ENCODE measurements around the gene ZNF614. TPM values are rescaled to one million over a fixed set of nuclear protein-coding genes. Genes with fewer than 3 reads are reported as not detected.
"Not testable (repeated sequence)": the region's sequence is repeated elsewhere in the genome, so short reads cannot be mapped to it uniquely, and the experiment has no call there.

The ZNF614 gene
- total RNA-seq, 1 donor: 6.5 TPM

DNA sequence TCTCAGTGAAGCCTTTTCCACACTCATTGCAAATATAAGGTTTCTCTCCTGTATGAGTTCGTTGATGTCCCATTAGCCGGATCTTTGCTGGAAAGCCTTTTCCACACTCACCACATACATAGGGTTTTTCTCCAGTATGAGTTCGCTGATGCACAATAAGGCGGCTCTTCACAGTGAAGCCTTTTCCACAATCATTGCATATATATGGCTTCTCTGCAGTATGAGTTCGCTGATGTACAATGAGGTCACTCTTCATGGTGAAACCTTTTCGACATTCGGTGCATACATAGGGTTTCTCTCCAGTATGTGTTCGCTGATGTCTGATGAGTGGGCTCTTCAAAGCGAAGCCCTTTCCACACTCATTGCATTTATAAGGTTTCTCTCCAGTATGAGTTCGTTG is 34.8 kb downstream of the ZNF614 start:
- no peak for DNase-seq (ENCODE audit: low read depth in 2 of 3, low spot score in 2 of 3)

- DNase-seq (ENCODE audit: low read depth in 2 of 3, low spot score in 2 of 3): peak; percentile 71 to 98 (median 97)
Observed at GRCh38 chr19:51986309-51987291, 41.6 kb downstream of the ZNF614 start, which contains the start of gene ZNF350. Gene ZNF350 (minus strand): TSS chr19:51986840. CDS start chr19:51974360, 12,480 bp downstream.

GRCh38 chr19:51983361-51983760 is 44.8 kb downstream of the ZNF614 start:
- DNase-seq (ENCODE audit: low read depth in 2 of 3, low spot score in 2 of 3): no peak

DNA sequence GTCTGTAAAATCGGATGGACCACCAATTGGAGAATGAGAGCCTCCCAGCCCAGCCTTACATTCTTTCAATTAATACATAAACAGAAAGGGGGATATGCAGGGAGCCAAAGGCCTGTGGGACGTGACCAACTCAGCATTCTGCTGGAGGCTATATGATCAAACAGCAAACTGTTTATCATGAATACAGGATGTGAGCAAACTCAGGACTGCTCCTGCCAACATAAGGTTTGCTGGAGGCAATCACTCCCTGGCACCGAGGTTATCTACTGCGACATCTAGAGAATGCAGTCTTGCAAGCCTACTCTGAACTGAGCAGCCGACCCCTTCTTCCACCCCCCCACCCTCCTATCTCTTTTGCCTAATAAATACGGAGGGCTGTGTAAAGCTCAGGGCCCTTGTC is 47.3 kb downstream of the ZNF614 start:
- not testable (repeated sequence) for DNase-seq (ENCODE audit: low read depth in 2 of 3, low spot score in 2 of 3)

GRCh38 chr19:51980116-51980736 is 48.0 kb downstream of the ZNF614 start:
- DNase-seq (ENCODE audit: low read depth in 2 of 3, low spot score in 2 of 3): no peak

DNA sequence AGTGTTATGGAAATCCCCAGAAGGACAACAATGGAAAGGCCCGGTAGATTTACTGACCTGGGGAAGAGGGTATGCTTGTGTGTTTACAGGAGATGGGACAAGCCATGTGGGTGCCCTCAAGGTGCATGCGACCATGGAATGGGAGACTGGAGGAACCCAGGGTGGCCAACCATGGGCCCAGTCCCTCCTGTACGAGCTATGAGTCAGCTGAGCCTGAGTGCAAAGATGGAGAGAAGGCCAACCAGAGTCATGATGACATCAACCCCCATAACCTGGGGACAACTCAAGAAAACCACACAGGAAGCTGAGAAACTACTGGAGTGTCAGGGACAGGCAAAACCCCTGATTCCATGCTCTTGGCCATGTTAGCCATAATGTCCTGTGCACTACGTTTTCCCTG is 49.3 kb downstream of the ZNF614 start:
- no peak for DNase-seq (ENCODE audit: low read depth in 2 of 3, low spot score in 2 of 3)

DNA sequence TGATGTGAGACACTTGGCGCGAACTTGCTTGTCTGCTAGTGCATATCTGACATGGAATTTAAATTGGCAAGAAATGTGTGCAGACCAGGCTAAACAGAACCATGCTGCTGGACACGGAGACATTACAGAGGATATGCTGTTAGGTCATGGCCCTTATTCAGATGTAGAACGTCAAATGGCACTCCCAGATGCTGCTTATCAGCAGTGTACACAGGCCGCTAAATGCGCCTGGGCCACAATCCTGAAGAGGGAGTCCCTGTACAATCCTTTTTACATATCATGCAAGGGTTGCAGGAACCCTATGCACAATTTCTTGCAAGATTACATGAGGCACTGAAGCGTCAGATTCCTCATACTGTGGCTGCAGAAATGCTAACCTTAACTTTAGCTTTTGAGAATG is 50.8 kb downstream of the ZNF614 start:
- DNase-seq (ENCODE audit: low read depth in 2 of 3, low spot score in 2 of 3): no peak

DNA sequence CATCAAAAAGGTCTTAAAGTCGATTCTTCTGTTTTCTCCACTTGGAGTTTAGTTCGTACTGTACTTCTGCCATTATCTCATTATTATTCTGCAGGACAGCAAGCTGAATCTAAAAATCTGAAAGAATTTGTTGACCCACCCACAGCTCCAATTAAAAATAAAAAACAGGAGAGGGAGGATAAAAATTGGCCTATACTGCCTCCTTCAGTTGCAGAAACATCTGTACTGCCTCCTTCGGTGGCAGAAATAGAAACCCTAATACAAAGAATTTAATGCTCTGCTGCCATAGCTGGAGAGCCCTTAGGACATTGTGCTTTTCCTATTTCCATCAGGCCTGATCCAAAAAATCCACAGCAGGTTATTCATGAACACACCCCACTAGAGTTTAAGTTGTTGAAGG is 51.3 kb downstream of the ZNF614 start:
- no peak for DNase-seq (ENCODE audit: low read depth in 2 of 3, low spot score in 2 of 3)

- DNase-seq (ENCODE audit: low read depth in 2 of 3, low spot score in 2 of 3): not testable (repeated sequence)
Observed at GRCh38 chr19:51975787-51976186, 52.4 kb downstream of the ZNF614 start.

DNA sequence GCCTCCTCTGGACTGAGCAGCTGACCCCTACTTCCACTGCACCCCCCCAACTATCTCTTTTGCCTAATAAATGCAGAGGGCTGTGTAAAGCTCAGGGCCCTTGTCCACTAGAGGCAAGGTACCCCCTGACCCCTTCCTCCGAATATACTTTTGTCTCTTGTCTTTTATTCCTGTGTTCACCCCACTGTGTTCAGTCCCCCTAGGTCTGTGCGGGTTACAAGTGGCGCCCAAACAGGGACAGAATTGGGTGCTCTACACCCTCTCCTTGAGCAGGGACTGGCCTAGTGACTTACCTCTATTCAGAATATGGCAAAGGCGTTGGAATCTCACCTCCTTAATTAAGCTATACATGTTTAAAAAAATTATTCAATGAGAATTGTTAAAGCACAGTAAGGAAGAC is 56.6 kb downstream of the ZNF614 start:
- DNase-seq (ENCODE audit: low read depth in 2 of 3, low spot score in 2 of 3): peak in 2 of 3 donors; percentile 35 to 63

DNA sequence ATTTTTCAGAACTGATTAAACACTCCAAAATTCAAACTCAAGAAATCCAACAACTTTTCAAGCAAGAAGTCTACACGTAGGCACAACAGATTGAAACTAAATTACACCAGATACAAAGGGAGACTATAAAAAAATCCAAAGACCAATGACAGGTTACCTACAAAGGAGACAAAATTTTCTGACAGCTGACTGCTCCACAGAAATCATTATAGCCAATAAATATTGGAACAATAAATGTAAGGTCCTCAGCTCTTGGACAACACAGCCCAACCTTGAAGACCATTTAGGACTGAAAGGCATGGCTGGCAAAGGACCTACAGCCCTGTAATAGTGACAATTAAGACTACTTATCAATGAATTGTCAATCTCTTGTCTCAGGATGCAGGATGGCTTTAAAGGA is 57.5 kb downstream of the ZNF614 start:
- DNase-seq (ENCODE audit: low read depth in 2 of 3, low spot score in 2 of 3): no peak

DNA sequence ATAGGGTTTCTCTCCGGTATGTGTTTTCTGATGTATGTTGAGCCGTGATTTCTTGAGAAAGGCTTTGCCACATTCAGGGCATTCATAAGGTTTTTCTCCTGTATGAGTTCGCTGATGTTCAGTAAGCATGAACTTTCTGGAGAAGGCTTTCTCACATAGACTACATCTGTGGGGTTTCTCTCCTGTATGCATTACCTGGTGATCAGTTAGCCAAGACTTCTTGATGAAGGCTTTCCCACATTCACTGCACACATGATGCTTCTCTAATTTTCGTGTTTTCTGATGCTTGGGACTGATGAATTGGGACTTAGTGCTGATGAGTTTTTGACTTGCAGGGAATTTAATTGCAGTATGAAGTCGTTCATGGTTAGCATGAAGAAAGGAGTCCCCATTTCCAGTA is 62.6 kb downstream of the ZNF614 start:
- DNase-seq (ENCODE audit: low read depth in 2 of 3, low spot score in 2 of 3): no peak

Other genes with a start within 250 kb of the ZNF614 start
- 0.27 TPM for gene FPR3, start 233.2 kb downstream of the ZNF614 start, total RNA-seq
- 8.6 TPM for gene ZNF577, start 140.4 kb downstream of the ZNF614 start, total RNA-seq
- gene ZNF649, start 123.4 kb downstream of the ZNF614 start, total RNA-seq: 7.5 TPM
- gene ZNF613, start 100.9 kb downstream of the ZNF614 start, total RNA-seq: 3.5 TPM
- 8.1 TPM for gene ZNF350, start 41.5 kb downstream of the ZNF614 start, total RNA-seq
- gene ZNF615, start 20.2 kb downstream of the ZNF614 start, total RNA-seq: 7.8 TPM
- gene ZNF432, start 20.5 kb upstream of the ZNF614 start, total RNA-seq: 6.5 TPM
- 4.6 TPM for gene ZNF841, start 67.4 kb upstream of the ZNF614 start, total RNA-seq
- gene ZNF616, start 111.6 kb upstream of the ZNF614 start, total RNA-seq: 4.0 TPM
- gene ZNF836, start 143.2 kb upstream of the ZNF614 start, total RNA-seq: 5.4 TPM
- 195 TPM for gene PPP2R1A, start 161.7 kb upstream of the ZNF614 start, total RNA-seq
- gene ZNF766, start 241.2 kb upstream of the ZNF614 start, total RNA-seq: 7.5 TPM